Stimulated activated naive B cell treated with anti-CD40 and anti-IgM and Interleukin-4, amounts not matched to agents 10 μg/mL and 1 μg/mL and 100 μg/mL, for 72 hours (primary cell): ENCODE results near the gene TTLL5.
"Not testable (repeated sequence)": the region's sequence is repeated elsewhere in the genome, so short reads cannot be mapped to it uniquely, and the experiment has no call there.

Source experiments
- ATAC-seq, 2 donors: fragments of 150-1000 bp; cut with Tn5 transposase; replicated peaks; 2 replicates each; pipeline ENCODE4 v1.10.0; 2021; ENCODE audit warnings: moderate library complexity in 1 of 2
- DNase-seq: peaks from one replicate; pipeline ENCODE4 v3.0.0; 2021
- H3K27ac Mint-ChIP-seq: one replicate; pipeline ENCODE4 v1.8.0; 2022; ENCODE audit warnings: mild to moderate bottlenecking, mixed read lengths
- H3K27me3 Mint-ChIP-seq, 2 donors: one replicate each; pipeline ENCODE4 v1.8.0; 2022; ENCODE audit warnings: mixed read lengths in 2 of 2
- H3K36me3 Mint-ChIP-seq, 2 donors: one replicate each; pipeline ENCODE4 v1.8.0; 2022; ENCODE audit warnings: mixed read lengths in 2 of 2, mild to moderate bottlenecking in 1 of 2
- H3K4me1 Mint-ChIP-seq, 2 donors: one replicate each; pipeline ENCODE4 v1.8.0; 2022; ENCODE audit warnings: mixed read lengths in 2 of 2, mild to moderate bottlenecking in 1 of 2
- H3K4me3 Mint-ChIP-seq, 2 donors: one replicate each; pipeline ENCODE4 v1.8.0; 2022; ENCODE audit warnings: mild to moderate bottlenecking in 2 of 2, mixed read lengths in 2 of 2, moderate library complexity in 1 of 2
- H3K9me3 Mint-ChIP-seq, 2 donors: one replicate each; pipeline ENCODE4 v1.8.0; 2022; ENCODE audit warnings: mixed read lengths in 2 of 2, mild to moderate bottlenecking in 1 of 2

The TTLL5 gene

DNA sequence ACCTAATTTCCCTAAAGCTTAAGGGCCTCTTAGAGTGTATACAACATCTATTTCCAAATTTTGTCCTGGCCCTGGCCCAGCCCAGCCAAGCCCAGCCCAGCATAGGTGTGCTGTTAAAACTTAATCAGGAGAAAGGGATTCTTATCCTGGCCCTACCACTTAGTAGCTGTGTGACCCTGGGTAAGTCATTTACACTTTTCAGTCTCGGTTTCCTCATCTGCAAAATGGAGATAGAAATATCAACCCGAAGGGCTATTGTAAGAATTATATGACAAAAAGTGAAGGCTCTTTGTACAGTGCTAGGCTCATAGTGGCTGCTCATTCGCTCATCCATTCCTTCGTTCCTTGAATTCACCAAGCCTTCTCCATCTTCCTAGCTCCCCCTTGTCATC is 812 bp upstream of the TTLL5 start:
- DNase-seq, result no peak
- Mint-ChIP-seq H3K4me1 (peaks cover 5 to 8% of the 10 kb centered on the region in 2 donors), H3K4me3 (peak overlapping the region; percentile 92 to 97), H3K27ac (peak overlapping the region; percentile 93), H3K36me3 (peaks cover 6 to 15% of the 10 kb centered on the region in 2 donors), H3K27me3 (no peaks in the 10 kb centered on the region), H3K9me3 (no peaks in the 10 kb centered on the region)
- ATAC-seq, result no peak

DNA sequence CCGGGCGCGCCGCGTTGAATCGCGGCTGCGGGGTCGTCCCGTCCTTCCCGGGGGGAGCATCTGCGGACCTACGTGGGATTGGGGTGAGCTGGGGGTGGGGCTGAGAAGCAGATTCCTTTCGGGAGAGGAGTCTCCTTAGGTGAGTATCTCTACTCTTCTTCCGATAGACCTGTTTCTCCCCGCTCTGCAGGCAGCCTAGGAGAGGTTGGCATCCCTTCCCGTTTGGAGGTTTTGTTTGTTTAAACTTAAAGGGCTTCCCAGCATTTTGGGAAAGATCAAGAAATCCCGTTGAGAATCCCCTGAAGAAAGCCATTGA is 411 bp downstream of the TTLL5 start:
- Mint-ChIP-seq H3K4me3 (peak overlapping the region; percentile 92 to 97), H3K36me3 (peaks cover 5 to 14% of the 10 kb centered on the region in 2 donors), H3K9me3 (no peaks in the 10 kb centered on the region), H3K27me3 (no peaks in the 10 kb centered on the region), H3K27ac (peak overlapping the region; percentile 93), H3K4me1 (peaks cover 5 to 8% of the 10 kb centered on the region in 2 donors)
- DNase-seq, result no peak
- peak in 1 of 2 donors; percentile 0 for ATAC-seq

DNA sequence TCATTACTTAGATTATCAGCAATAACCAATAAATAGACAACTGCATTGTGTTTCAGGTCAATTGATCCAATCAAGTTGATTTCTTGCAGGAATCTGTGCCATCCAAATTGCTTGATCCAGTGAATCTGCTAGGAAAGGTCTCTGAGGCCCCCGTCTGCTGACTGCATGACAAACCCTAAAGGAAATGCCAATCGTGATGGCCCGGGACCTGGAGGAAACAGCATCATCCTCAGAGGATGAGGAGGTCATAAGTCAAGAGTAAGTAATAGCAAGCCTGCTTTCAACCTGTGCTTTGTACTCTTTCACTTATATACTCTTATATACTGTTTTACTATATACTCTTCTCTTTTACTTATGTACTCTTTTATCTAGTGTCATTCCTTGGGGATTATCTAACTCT is 1.9 kb downstream of the TTLL5 start:
- no peaks in the 10 kb centered on the region for H3K9me3 Mint-ChIP-seq
- no peak overlapping the region for H3K4me3 Mint-ChIP-seq
- no peaks in the 10 kb centered on the region for H3K27me3 Mint-ChIP-seq
- H3K4me1 Mint-ChIP-seq, result peaks cover 5 to 8% of the 10 kb centered on the region in 2 donors
- peaks cover 6 to 22% of the 10 kb centered on the region in 2 donors for H3K36me3 Mint-ChIP-seq
- DNase-seq (no peak), ATAC-seq (no peak)
- H3K27ac Mint-ChIP-seq, result no peak overlapping the region

DNA sequence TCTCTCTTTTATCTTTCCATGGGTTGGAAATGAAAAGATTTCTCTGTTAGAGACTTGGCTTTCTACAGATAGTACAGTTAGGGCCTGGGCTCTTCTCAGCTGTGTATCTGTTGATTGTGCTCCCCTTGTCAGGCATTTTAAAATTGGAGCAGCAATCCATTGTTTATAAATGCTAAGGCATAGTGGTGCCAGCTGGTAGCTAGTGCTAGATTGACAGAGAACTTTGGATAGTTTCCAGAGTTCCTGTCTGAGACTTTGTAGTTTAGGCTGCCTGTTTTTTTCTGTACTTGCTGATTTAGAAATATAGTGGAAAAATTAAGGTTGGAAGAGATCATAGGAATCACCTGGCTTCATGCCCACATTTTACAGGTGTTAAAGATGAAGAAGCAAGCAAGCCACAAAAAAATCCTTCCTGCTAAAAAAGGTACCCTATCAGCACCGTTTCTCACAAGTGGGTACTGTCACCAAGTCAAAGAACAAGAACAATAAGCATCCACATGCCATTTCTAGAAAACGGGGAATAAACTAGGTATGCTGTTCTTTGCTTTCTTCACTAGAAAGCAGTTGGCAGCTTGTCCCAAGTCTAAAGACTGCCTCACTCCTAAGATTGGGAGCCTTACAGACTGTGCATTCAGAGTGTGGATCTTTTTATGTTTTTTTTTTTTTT is 6.2 kb downstream of the TTLL5 start:
- Mint-ChIP-seq H3K9me3 (peaks cover 0 to 4% of the 10 kb centered on the region in 2 donors), H3K4me1 (peaks cover 0 to 1% of the 10 kb centered on the region in 2 donors), H3K4me3 (no peak overlapping the region), H3K27ac (no peak overlapping the region), H3K36me3 (peaks cover 27 to 53% of the 10 kb centered on the region in 2 donors), H3K27me3 (no peaks in the 10 kb centered on the region)
- ATAC-seq, result no peak
- no peak for DNase-seq

DNA sequence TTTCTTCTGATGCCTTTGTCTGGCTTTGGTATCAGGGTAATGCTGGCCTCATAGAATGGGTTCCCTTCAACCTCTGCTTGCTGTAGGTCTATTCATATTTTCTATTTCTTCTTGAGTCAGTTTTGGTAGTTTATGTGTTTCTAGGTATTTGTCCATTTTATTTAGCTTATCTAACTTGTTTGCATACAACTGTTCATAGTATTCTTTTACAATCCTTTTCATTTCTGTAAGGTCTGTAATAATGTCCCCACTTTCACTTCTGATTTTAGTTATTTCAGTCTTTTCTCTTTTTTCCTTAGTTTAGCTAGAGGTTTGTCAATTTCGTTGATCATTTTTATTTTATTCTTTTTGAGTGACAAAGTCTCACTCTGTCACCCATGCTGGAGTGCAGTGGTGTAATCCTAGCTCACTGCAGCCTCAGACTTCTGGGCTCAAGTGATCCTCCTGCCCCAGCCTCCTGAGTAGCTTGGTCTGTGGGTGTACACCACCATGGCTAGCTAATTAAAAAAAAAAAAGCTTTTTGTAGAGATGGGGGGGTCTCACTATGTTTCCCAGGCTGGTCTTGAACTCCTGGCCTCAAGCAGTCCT is 11.7 kb downstream of the TTLL5 start:
- Mint-ChIP-seq H3K27ac (no peak overlapping the region), H3K9me3 (peaks cover 3 to 8% of the 10 kb centered on the region in 2 donors), H3K27me3 (no peaks in the 10 kb centered on the region), H3K36me3 (peaks cover 41 to 68% of the 10 kb centered on the region in 2 donors), H3K4me1 (peaks cover 2 to 9% of the 10 kb centered on the region in 2 donors), H3K4me3 (no peak overlapping the region)
- no peak for DNase-seq
- no peak for ATAC-seq

DNA sequence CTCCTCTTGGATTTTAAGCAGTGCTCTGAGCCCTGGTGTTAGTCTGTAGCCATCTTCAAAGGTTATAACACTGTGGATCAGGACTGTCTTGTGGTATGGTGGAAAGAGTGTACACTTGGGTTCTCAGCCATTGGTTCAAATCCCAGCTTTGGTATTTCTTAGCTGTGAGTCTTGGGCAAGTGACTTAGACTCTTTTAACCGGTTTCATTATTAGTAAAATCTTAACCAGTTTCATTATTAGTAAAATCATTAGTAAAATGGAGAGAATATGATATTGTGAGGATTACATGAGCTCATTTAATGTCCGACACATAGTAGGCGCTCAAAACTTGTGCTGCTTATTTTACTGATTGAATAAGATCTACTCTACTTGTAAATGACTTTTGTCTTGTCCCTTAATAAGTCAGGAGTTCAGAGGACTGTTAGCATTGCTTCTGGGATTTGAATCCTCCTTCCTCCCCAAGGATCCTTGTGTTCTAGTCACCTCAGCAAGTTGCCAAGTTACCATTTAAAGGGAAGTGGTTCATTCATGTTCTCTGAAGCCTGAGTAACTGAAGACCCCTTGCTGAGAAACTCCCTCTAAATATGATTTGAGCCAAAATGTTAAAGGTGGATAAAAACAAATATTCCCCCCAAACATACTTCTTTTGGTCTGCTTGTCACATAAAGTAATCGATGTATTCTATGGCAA is 12.4 kb downstream of the TTLL5 start:
- Mint-ChIP-seq H3K4me3 (no peak overlapping the region), H3K27ac (no peak overlapping the region), H3K27me3 (no peaks in the 10 kb centered on the region), H3K9me3 (peaks cover 3 to 8% of the 10 kb centered on the region in 2 donors), H3K4me1 (peaks cover 2 to 9% of the 10 kb centered on the region in 2 donors), H3K36me3 (peaks cover 40 to 75% of the 10 kb centered on the region in 2 donors)
- DNase-seq, result no peak
- peak in 1 of 2 donors; percentile 57 for ATAC-seq

DNA sequence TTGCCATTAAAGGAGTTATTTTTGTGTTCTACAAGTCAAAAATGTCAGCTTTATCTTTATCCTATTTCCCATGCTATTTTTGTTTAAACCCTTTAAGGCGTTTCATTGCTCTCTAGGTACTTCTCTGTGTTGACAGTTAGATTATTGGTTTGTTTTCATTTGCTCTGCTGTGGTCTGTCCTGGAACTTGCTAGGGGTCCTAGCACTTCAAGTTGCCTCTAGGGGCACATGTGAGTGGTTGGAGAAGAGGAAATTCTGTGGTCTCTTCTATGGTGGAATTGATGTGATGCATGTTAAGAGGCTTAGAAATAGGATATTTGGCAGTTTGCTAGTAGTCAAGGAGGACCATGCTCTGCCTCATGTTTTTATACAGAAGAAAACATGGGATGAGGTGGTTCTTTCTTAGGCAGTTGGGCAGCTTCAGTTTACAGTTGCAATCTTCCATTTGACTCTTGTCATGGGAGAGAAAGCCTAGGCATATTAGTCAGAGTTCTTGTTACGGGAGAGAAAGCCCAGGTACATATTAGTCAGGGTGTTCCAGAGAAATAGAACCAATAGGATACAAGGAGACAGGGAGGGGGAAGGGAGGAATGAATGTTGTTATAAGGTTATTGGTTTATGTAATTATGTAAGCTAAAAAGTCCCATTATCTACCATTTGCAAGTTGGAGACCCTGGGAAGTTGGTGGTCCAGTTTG is 14.4 kb downstream of the TTLL5 start:
- Mint-ChIP-seq H3K27me3 (no peaks in the 10 kb centered on the region), H3K4me3 (no peak overlapping the region), H3K4me1 (peaks cover 2 to 9% of the 10 kb centered on the region in 2 donors), H3K9me3 (peaks cover 3 to 8% of the 10 kb centered on the region in 2 donors), H3K36me3 (peaks cover 27 to 63% of the 10 kb centered on the region in 2 donors), H3K27ac (no peak overlapping the region)
- DNase-seq (no peak), ATAC-seq (no peak)

DNA sequence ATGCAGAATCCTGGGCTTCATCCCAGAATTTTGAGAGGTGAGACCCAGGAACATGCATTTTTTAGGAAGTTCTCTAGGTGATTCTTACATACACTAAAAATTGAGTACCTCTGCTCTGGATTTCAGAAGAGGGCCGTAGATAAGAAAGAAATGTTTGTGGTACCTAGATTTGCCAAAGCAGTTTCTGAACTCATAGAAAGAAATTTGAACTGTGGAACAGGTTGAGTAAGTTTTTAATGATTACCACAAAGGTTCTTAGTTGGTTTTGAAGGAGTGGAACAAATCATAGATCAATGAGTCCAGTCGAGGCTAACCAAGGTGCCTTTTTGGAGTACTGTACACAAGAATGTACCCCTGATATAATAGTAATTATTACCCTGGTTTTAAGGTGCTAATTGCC is 24.9 kb downstream of the TTLL5 start:
- ATAC-seq (no peak), DNase-seq (no peak)
- Mint-ChIP-seq H3K27ac (no peak overlapping the region), H3K4me1 (peaks cover 0 to 4% of the 10 kb centered on the region in 2 donors), H3K36me3 (peaks cover 23 to 39% of the 10 kb centered on the region in 2 donors), H3K27me3 (no peaks in the 10 kb centered on the region), H3K9me3 (no peaks in the 10 kb centered on the region), H3K4me3 (no peak overlapping the region)

DNA sequence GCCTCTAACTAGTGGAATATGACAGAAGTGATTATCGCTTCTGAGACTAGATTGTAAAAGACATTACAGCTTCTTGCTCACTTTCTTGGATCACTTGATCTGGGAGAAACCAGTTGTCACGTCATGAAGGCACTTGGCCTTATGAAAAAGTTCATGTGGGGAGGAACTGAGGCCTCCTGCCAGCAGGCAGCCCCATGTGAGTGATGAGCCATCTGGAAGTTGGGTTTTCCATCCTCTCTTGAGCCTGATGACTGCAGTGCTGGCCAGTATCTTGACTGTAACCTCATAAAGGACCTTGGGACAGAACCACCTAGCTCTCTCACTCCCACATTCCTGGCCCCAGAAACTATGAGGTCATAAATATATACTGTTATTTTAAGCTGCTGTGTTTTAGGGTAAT is 28.0 kb downstream of the TTLL5 start:
- no peak overlapping the region for H3K4me3 Mint-ChIP-seq
- H3K4me1 Mint-ChIP-seq, result no peaks in the 10 kb centered on the region
- DNase-seq, result no peak
- H3K36me3 Mint-ChIP-seq, result peaks cover 37 to 49% of the 10 kb centered on the region in 2 donors
- peaks cover 0 to 1% of the 10 kb centered on the region in 2 donors for H3K9me3 Mint-ChIP-seq
- H3K27ac Mint-ChIP-seq, result no peak overlapping the region
- ATAC-seq, result no peak
- H3K27me3 Mint-ChIP-seq, result no peaks in the 10 kb centered on the region

DNA sequence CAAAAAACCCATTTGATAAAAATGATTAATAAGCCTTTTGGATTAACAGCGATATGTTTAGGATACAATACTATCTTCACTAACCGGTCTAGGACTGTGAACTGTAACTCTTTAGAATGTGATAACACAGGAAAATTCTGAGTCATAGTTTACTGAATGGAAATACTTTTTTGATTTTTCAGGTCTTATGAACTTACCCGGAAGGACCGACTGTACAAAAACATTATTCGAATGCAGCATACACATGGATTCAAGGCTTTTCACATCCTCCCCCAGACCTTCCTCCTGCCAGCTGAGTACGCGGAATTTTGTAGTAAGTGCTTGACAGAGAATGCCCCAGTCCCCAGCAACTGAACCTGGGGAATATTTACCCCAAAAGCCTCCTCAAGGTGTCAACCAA is 29.0 kb downstream of the TTLL5 start:
- H3K27me3 Mint-ChIP-seq, result no peaks in the 10 kb centered on the region
- H3K4me1 Mint-ChIP-seq, result no peaks in the 10 kb centered on the region

DNA sequence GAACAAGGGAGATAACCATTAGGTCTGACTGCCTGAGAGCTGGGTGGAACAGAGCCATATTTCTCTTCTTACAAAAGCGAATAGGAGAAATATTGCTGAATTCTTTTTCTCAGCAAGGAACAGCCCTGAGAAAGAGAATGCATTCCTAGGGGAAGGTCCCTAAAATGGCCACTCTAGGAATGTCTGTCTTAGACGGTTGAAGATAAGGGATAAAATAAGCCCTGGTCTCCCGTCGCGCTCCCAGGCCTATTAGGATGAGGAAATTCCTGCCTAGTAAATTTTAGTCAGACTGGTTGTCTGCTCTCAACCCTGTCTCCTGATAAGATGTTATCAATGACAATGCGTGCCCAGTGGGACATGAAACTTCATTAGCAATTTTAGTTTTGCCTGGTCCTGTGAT is 34.0 kb downstream of the TTLL5 start:
- not testable (repeated sequence) for DNase-seq, H3K4me3 Mint-ChIP-seq, H3K27me3 Mint-ChIP-seq, H3K9me3 Mint-ChIP-seq, H3K27ac Mint-ChIP-seq, H3K4me1 Mint-ChIP-seq, ATAC-seq
- peaks cover 64 to 72% of the 10 kb centered on the region in 2 donors for H3K36me3 Mint-ChIP-seq

More for the DNA sequence above, 29.0 kb downstream of the TTLL5 start:
- Mint-ChIP-seq H3K4me3 (no peak overlapping the region), H3K27ac (no peak overlapping the region), H3K36me3 (peaks cover 43 to 55% of the 10 kb centered on the region in 2 donors), H3K9me3 (peaks cover 3 to 4% of the 10 kb centered on the region in 2 donors)
- no peak for DNase-seq
- no peak for ATAC-seq

DNA sequence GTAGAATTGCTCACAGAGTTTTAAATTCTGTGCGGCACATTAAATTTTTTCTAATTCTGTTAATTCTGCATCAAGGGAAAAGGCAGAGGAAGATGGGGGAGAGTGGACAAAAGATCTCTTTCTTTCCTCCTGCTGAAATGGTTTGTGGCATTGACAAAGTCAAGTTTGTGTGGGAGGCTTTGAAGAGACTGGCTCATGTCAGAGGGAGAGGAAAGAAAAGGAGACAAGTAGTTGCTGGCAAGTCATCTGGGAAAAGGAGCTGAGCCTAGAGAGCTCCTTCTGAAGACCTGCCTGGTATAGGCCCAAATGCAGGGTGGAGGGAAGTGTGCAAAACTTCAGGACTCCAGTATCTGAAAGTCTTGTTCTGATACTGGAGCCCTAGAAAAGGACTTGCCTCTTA is 36.3 kb downstream of the TTLL5 start:
- H3K27ac Mint-ChIP-seq, result no peak overlapping the region
- peaks cover 0 to 7% of the 10 kb centered on the region in 2 donors for H3K4me1 Mint-ChIP-seq
- no peaks in the 10 kb centered on the region for H3K27me3 Mint-ChIP-seq
- H3K9me3 Mint-ChIP-seq, result peaks cover 3 to 8% of the 10 kb centered on the region in 2 donors
- ATAC-seq (no peak), DNase-seq (no peak)
- H3K36me3 Mint-ChIP-seq, result peaks cover 66 to 71% of the 10 kb centered on the region in 2 donors
- H3K4me3 Mint-ChIP-seq, result no peak overlapping the region

DNA sequence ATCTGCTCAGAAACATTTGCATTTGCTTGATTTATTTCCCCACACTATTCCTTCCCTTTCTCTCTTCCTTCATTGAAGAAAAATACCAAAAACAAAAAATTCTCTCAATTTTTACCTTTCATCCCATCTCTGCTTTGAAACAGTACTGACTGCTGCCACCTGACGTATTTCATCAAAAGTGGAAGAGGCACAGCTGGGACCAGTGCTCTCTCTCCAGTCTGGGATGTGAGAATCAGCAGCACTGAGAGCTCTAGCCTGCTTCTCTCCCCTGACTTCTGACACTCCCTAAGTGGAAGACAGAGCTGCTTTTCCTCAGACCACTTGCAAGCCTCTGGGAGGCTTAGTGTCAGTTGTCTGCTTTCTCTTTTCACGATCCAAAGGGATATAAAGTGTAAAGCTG is 36.9 kb downstream of the TTLL5 start:
- Mint-ChIP-seq H3K4me1 (peaks cover 0 to 7% of the 10 kb centered on the region in 2 donors), H3K27ac (no peak overlapping the region), H3K4me3 (no peak overlapping the region), H3K9me3 (peaks cover 3 to 8% of the 10 kb centered on the region in 2 donors), H3K27me3 (no peaks in the 10 kb centered on the region), H3K36me3 (peaks cover 62 to 68% of the 10 kb centered on the region in 2 donors)
- DNase-seq, result no peak
- no peak for ATAC-seq

DNA sequence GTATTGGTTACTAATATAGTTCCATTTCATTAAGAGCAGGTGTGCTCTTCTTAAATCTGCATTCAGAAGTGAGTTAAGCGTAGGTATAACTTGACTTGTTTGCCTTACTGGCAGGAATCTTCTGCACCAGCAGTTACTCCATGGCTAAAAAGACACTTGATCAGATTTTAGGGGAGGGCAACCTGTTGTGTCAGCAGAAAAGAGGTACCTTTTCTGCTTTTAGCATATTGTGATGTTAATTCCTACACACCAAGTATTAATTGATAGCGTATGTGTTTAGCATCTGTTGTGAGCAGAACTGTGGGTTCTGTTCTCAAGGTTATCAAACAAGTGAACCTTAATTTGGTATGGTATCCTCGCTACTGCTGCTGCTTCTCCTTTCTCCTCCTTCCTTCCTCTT is 38.3 kb downstream of the TTLL5 start:
- H3K36me3 Mint-ChIP-seq, result peaks cover 50 to 59% of the 10 kb centered on the region in 2 donors
- peaks cover 0 to 7% of the 10 kb centered on the region in 2 donors for H3K4me1 Mint-ChIP-seq
- no peak for DNase-seq
- no peak overlapping the region for H3K27ac Mint-ChIP-seq
- no peaks in the 10 kb centered on the region for H3K27me3 Mint-ChIP-seq
- no peak overlapping the region for H3K4me3 Mint-ChIP-seq
- peaks cover 3 to 6% of the 10 kb centered on the region in 2 donors for H3K9me3 Mint-ChIP-seq
- ATAC-seq, result no peak
